ENCODE results near the gene KMT2D. TPM values are rescaled to one million over a fixed set of nuclear protein-coding genes. Genes with fewer than 3 reads are reported as not detected.

KMT2D gene
- total and polyA plus RNA-seq, 8 donors: 52.7 to 110 (median 70.3) TPM

DNA sequence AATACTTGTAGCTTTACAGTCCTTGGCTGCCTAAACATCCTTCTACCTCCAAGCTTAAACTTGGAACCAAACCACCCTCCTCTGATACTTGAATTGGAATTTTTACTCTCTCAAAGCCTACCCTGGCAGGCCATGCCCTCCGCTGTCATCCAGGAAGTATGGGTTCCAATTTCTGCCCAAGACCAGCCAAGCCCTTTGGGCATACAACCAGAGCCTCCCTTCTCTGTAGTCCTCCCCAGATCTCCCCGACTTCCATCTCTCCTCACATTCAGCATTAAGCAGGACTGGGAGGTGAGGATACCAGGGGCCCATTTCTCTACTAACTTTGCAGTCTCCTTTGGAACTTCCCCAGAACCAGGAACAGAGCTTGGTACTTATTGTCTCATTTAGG is 34.4 kb upstream of the KMT2D start:
- ATAC-seq (no peak), DNase-seq (no peak)
- H3K4me3 ChIP-seq: peak overlapping the region in 1 of 2 donors; percentile 28
- peaks cover 43 to 55% of the 10 kb centered on the region in 2 donors for H3K27me3 ChIP-seq
- peaks cover 0 to 38% of the 10 kb centered on the region in 2 donors for H3K36me3 ChIP-seq
- no peak overlapping the region for H3K27ac ChIP-seq
- H3K4me1 ChIP-seq: peaks cover 23 to 52% of the 10 kb centered on the region in 2 donors
- intact Hi-C loops (cut with DNase I): no loop called here
- no peaks in the 10 kb centered on the region for H3K9me3 ChIP-seq
- TF ChIP-seq, protein P1, sequence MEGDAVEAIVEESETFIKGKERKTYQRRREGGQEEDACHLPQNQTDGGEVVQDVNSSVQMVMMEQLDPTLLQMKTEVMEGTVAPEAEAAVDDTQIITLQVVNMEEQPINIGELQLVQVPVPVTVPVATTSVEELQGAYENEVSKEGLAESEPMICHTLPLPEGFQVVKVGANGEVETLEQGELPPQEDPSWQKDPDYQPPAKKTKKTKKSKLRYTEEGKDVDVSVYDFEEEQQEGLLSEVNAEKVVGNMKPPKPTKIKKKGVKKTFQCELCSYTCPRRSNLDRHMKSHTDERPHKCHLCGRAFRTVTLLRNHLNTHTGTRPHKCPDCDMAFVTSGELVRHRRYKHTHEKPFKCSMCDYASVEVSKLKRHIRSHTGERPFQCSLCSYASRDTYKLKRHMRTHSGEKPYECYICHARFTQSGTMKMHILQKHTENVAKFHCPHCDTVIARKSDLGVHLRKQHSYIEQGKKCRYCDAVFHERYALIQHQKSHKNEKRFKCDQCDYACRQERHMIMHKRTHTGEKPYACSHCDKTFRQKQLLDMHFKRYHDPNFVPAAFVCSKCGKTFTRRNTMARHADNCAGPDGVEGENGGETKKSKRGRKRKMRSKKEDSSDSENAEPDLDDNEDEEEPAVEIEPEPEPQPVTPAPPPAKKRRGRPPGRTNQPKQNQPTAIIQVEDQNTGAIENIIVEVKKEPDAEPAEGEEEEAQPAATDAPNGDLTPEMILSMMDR (IDR thresholded peaks at IDR 0.05): no peak

DNA sequence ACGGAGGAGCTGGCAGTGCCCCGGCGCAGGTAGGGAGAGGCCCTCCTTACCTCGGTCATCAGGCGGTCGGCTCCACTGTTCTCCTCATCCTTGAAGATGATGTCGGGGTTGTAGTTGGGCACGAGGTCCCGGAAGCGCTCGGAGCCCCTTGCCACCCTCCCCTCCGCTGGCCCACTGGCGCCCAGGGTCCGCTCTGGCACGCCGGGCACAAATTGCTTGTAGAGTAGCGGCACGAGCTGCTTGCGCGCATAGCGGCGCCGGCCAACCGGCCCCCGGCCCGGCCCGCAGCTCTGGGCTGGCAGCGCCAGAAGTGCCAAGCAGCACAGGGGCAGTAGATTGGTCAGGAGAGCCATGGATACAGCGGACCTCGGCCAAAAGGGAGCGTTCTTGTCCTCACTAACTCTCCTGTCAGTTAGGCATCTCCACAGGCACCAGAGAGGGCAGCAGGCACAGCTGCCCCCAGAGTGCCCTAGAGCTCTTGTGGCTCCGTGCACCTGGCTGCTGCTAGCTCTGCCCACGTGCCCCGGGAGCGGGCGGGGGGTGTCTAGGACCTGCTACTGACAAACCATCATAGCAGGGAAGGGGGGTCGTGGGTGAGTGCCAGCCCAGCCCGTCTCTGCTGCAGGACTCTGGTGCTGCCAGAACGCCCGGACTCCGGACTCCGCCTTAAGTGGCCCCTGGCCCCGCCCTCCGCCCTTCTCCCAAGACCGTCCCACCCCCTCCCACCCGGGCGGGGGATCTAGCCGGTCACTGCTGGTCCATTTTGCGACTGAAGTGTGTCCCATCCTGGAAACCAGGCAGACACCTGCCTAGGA is 33.8 kb upstream of the KMT2D start, which contains the start of gene DHH:
Gene DHH (minus strand): TSS at position 642 of the 815 bp plus-strand sequence. CDS start 289 bp downstream, at position 353.
- intact Hi-C loops (cut with DNase I): no loop called here
- H3K36me3 ChIP-seq: peaks cover 0 to 32% of the 10 kb centered on the region in 2 donors
- no peaks in the 10 kb centered on the region for H3K9me3 ChIP-seq
- no peak within 1 kb of the TSS for H3K27ac ChIP-seq
- peak; percentile 51 for ATAC-seq
- peak in 1 of 4 donors; percentile 83 for DNase-seq
- peaks cover 49 to 61% of the 10 kb centered on the region in 2 donors for H3K27me3 ChIP-seq
- peak within 1 kb of the TSS; percentile 21 to 28 for H3K4me3 ChIP-seq
- TF ChIP-seq, protein P1 (IDR thresholded peaks at IDR 0.05): no peak
- peaks cover 27 to 58% of the 10 kb centered on the region in 2 donors for H3K4me1 ChIP-seq

DNA sequence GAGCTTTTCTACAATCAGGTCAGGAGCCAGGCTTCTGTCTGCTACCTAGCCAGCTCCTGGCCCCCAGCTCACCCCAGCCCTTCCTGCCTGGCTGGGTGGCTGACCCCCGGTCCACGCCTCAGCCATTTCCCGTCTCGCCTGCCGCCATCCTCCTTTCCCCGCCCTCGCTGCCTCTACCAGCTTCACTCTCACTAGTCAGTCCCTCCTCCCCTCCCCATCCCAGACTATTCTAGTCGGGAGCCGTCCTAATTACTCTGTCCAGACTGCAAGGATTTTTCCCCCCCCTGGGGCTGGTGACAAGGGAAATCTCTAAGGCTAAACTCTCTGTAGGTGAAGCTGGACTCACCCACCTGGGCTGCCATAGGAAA is 33.2 kb upstream of the KMT2D start:
- Histone ChIP-seq H3K9me3 (no peaks in the 10 kb centered on the region), H3K27me3 (peaks cover 55 to 67% of the 10 kb centered on the region in 2 donors), H3K27ac (no peak overlapping the region), H3K4me3 (peak overlapping the region; percentile 7 to 28), H3K4me1 (peaks cover 27 to 64% of the 10 kb centered on the region in 2 donors), H3K36me3 (peaks cover 0 to 26% of the 10 kb centered on the region in 2 donors)
- intact Hi-C loops (cut with DNase I): no loop called here
- TF ChIP-seq, protein P1 (IDR thresholded peaks at IDR 0.05): no peak
- DNase-seq: no peak
- ATAC-seq: peak; percentile 8

DNA sequence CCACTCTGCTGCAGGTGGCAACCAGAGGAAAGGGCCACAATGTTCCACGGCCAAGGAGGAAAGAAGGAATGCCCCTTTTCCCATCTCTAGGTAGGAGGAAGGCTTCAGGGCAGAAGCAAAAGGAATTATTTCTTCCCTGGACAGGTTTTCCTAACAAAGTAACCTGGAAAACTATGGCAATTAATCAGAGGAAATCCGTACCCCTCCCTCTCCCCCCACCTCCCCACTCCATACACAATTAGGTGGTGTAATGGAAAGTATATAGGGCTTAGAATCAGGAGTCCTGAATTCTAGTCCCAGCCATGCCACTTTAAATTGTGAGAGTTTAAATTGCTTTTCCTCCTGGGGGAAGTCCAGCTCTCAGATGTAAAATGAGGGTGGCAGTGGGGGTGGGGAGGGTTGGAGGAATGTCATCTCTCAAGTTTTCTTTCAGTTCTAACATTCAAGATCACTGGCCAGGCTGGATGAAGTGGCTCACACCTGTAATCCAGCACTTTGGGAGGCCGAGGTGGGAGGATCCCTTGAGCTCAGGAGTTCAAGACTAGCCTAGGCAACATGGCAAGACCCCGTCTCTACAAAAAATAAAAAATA is 32.3 kb upstream of the KMT2D start:
- TF ChIP-seq, protein P1 (IDR thresholded peaks at IDR 0.05): no peak
- peaks cover 55 to 74% of the 10 kb centered on the region in 2 donors for H3K27me3 ChIP-seq
- intact Hi-C loops (cut with DNase I): no loop called here
- no peak overlapping the region for H3K27ac ChIP-seq
- H3K4me1 ChIP-seq: peaks cover 27 to 73% of the 10 kb centered on the region in 2 donors
- H3K36me3 ChIP-seq: peaks cover 0 to 21% of the 10 kb centered on the region in 2 donors
- H3K4me3 ChIP-seq: peak overlapping the region in 1 of 2 donors; percentile 23
- ATAC-seq (no peak), DNase-seq (no peak)
- H3K9me3 ChIP-seq: no peaks in the 10 kb centered on the region
